K562 (cell line): ENCODE data around the gene TRIM24. TPM values are rescaled to one million over a fixed set of nuclear protein-coding genes. Genes with fewer than 3 reads are reported as not detected.

Experiments used
- BRF1 ChIP-seq: IDR thresholded peaks from 3 replicates; pipeline ENCODE4 v1.6.1; 2011; ENCODE audit warnings: borderline replicate concordance, mild to moderate bottlenecking; ENCODE audit not compliant: insufficient read length; ENCODE audit errors: extremely low read depth
- E2F5 ChIP-seq: sonication (generic); formaldehyde crosslinking; IDR thresholded peaks from 2 replicates; pipeline ENCODE4 v1.8.0; 2022; ENCODE audit warnings: mild to moderate bottlenecking, missing genetic modification reagents
- ERF ChIP-seq: fragments of 450-650 bp; formaldehyde crosslinking; IDR thresholded peaks from 2 replicates; pipeline ENCODE4 v1.4.0; 2020; ENCODE audit warnings: mild to moderate bottlenecking, mixed read lengths
- FOS ChIP-seq: IDR thresholded peaks from 3 replicates; pipeline ENCODE4 v1.6.1; 2011; ENCODE audit not compliant: insufficient read length; ENCODE audit errors: extremely low read depth
- FOSL1 ChIP-seq: fragments of 200-800 bp; sonication (Bioruptor generic); conservative IDR thresholded peaks from 2 replicates; pipeline ENCODE4 v1.6.1; 2016; ENCODE audit warnings: missing genetic modification characterization, missing compliant biosample characterization
- FOXA3 ChIP-seq, 2 experiments: fragments of 450-650 bp in 1 of 2; sonication (generic) in 1 of 2; formaldehyde crosslinking; IDR thresholded peaks in 1 of 2; conservative IDR thresholded peaks in 1 of 2; 2 replicates each; pipeline versions ENCODE4 v1.4.0 to v1.8.0; 2020 to 2022; ENCODE audit warnings: mild to moderate bottlenecking in 2 of 2, missing genetic modification reagents in 1 of 2
- FOXK2 ChIP-seq, 2 experiments: fragments of 450-650 bp; IDR thresholded peaks in 1 of 2; conservative IDR thresholded peaks in 1 of 2; 2 replicates each; pipeline ENCODE4 v1.6.1; 2016; ENCODE audit warnings: low read depth in 2 of 2, mild to moderate bottlenecking in 1 of 2
- NFATC3 ChIP-seq: fragments of 450-650 bp; IDR thresholded peaks from 2 replicates; pipeline ENCODE4 v1.6.1; 2017; ENCODE audit warnings: mild to moderate bottlenecking
- POLR2G ChIP-seq: fragments of 200-400 bp; formaldehyde crosslinking; IDR thresholded peaks from 2 replicates; pipeline ENCODE4 v1.6.1; 2017; ENCODE audit warnings: low read depth, mild to moderate bottlenecking, antibody characterized with exemption, low read length, moderate library complexity
- PPARD ChIP-seq: fragments of 250-450 bp; sonication (Bioruptor Pico); IDR thresholded peaks from 2 replicates; pipeline ENCODE4 v1.8.0; 2022; ENCODE audit warnings: inconsistent platforms, mild to moderate bottlenecking, moderate library complexity
- RBM25 ChIP-seq: fragments of 200-400 bp; formaldehyde crosslinking; IDR thresholded peaks from 2 replicates; pipeline ENCODE4 v1.6.1; 2018; ENCODE audit warnings: low read length, low read depth, moderate library complexity; ENCODE audit not compliant: severe bottlenecking
- TBL1XR1 ChIP-seq, 2 experiments: IDR thresholded peaks; 2 replicates each; pipeline ENCODE4 v1.6.1; 2012; ENCODE audit warnings: improper control_type of control experiment in 2 of 2, low read length in 2 of 2, mild to moderate bottlenecking in 1 of 2
- TCF7L2 ChIP-seq: fragments of 150-350 bp; IDR thresholded peaks from 2 replicates; pipeline ENCODE4 v1.6.1; 2016; ENCODE audit warnings: low read depth, mild to moderate bottlenecking, low read length, moderate library complexity
- TEAD4 ChIP-seq, 2 experiments: sonication (generic) in 1 of 2; formaldehyde crosslinking in 1 of 2; IDR thresholded peaks; 2 replicates each; pipeline versions ENCODE4 v1.6.1 to v1.8.0; 2012 to 2022; ENCODE audit warnings: borderline replicate concordance in 1 of 2, inconsistent platforms in 1 of 2, low read length in 1 of 2, mild to moderate bottlenecking in 1 of 2, missing genetic modification reagents in 1 of 2
- TOE1 ChIP-seq, 2 experiments: fragments of 450-650 bp in 1 of 2; sonication (generic) in 1 of 2; formaldehyde crosslinking in 1 of 2; IDR thresholded peaks; 2 replicates each; pipeline versions ENCODE4 v1.7.1 to v1.8.0; 2016 to 2022; ENCODE audit warnings: borderline replicate concordance in 2 of 2, mild to moderate bottlenecking in 2 of 2, antibody characterized with exemption in 1 of 2, inconsistent platforms in 1 of 2, low read depth in 1 of 2, missing genetic modification reagents in 1 of 2, moderate library complexity in 1 of 2
- ZFP1 ChIP-seq: fragments of 450-650 bp; formaldehyde crosslinking; IDR thresholded peaks from 2 replicates; pipeline ENCODE4 v1.4.0; 2020; ENCODE audit warnings: mild to moderate bottlenecking, mixed read lengths
- ZFP30 ChIP-seq: fragments of 250-450 bp; sonication (Bioruptor Pico); IDR thresholded peaks from 2 replicates; pipeline ENCODE4 v1.8.0; 2022; ENCODE audit warnings: moderate library complexity, mild to moderate bottlenecking, inconsistent platforms, borderline replicate concordance
- ZNF12 ChIP-seq: sonication (generic); formaldehyde crosslinking; IDR thresholded peaks from 2 replicates; pipeline ENCODE4 v1.4.0; 2020; ENCODE audit warnings: mild to moderate bottlenecking, missing genetic modification reagents
- ZNF668 ChIP-seq: fragments of 250-450 bp; sonication (Bioruptor Pico); IDR thresholded peaks from 2 replicates; pipeline ENCODE4 v1.8.0; 2022; ENCODE audit warnings: mild to moderate bottlenecking, inconsistent platforms
- polyA plus RNA-seq, 8 experiments: library from polyadenylated mRNA; depleted of rRNA in 4 of 8; stranded (reverse) in 5 of 8; unstranded in 3 of 8; fragments of >200 nt; fragmentation: Nextera tagmentation in 2 of 8; fragmentation: Illumina TruSeq in 1 of 8; extraction: Ambion mirVana in 2 of 8; extraction: Trizol in 1 of 8; gene quantifications; 2 replicates each; pipeline versions ENCODE4 v1.2.1 to v1.2.3, GENCODE V29; 2011 to 2014; ENCODE audit warnings: inconsistent platforms in 1 of 8, missing spikeins in 1 of 8
- total RNA-seq, 7 experiments: library from RNA; depleted of rRNA in 6 of 7; stranded (reverse); fragments of >200 nt in 6 of 7; fragmentation: Illumina TruSeq in 2 of 7; extraction: Trizol in 2 of 7; gene quantifications; 2 replicates each; pipeline versions ENCODE4 v1.2.1 to v1.2.3, GENCODE V29; 2011 to 2021; ENCODE audit warnings: low replicate concordance in 1 of 7
- TF ChIP-seq, protein P1 (sequence below): sonication (generic); formaldehyde crosslinking; IDR thresholded peaks from 2 replicates; pipeline ENCODE4 v1.8.0; 2022; ENCODE audit warnings: mild to moderate bottlenecking, missing genetic modification reagents
- TF ChIP-seq, protein P2 (sequence below): fragments of 450-650 bp; conservative IDR thresholded peaks from 2 replicates; pipeline ENCODE4 v1.6.1; 2016; ENCODE audit warnings: missing genetic modification characterization, low read depth, mild to moderate bottlenecking, missing compliant biosample characterization, moderate library complexity

Gene TRIM24
- total and polyA plus RNA-seq, 9 of the 15 experiments (the other 6 are each of a cell fraction or from before 2014, with no cell fraction given), result 13.4 to 74.0 (median 41.7) TPM

DNA sequence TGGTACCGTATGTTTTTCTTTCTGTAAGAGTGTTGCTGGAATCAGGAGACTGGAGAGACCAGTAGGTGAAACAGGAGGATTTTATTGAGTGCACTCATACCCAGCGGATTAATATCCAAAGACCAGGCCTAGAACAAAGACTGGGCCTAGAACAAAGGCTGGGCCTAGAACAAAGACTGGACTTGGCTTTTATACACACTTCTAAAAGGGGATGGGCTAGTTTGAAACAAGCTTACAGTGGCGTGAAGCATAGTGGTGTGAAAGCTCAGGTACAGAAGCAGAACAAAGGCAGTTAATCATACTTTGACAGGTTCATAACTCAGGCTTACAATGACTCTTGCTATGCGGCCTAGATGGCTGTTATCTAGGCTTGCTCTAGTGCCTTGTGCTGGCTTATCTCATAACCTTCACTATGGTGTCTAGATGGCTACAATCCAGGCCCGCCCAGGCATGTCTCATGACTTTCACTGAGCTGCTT, 67.7 kb downstream of the TRIM24 start (continued):
- TF ChIP-seq, protein P1, sequence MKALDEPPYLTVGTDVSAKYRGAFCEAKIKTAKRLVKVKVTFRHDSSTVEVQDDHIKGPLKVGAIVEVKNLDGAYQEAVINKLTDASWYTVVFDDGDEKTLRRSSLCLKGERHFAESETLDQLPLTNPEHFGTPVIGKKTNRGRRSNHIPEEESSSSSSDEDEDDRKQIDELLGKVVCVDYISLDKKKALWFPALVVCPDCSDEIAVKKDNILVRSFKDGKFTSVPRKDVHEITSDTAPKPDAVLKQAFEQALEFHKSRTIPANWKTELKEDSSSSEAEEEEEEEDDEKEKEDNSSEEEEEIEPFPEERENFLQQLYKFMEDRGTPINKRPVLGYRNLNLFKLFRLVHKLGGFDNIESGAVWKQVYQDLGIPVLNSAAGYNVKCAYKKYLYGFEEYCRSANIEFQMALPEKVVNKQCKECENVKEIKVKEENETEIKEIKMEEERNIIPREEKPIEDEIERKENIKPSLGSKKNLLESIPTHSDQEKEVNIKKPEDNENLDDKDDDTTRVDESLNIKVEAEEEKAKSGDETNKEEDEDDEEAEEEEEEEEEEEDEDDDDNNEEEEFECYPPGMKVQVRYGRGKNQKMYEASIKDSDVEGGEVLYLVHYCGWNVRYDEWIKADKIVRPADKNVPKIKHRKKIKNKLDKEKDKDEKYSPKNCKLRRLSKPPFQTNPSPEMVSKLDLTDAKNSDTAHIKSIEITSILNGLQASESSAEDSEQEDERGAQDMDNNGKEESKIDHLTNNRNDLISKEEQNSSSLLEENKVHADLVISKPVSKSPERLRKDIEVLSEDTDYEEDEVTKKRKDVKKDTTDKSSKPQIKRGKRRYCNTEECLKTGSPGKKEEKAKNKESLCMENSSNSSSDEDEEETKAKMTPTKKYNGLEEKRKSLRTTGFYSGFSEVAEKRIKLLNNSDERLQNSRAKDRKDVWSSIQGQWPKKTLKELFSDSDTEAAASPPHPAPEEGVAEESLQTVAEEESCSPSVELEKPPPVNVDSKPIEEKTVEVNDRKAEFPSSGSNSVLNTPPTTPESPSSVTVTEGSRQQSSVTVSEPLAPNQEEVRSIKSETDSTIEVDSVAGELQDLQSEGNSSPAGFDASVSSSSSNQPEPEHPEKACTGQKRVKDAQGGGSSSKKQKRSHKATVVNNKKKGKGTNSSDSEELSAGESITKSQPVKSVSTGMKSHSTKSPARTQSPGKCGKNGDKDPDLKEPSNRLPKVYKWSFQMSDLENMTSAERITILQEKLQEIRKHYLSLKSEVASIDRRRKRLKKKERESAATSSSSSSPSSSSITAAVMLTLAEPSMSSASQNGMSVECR (CRISPR knock-in tag), result no peak
- TF ChIP-seq NFATC3 (peak; percentile 76; the same call in 1 of the 2 replicates), E2F5 (CRISPR knock-in tag) (peak; percentile 87), ZNF668 (no peak), FOSL1 (tag) (peak; percentile 66), TOE1 (IDR thresholded peaks at IDR 0.05; ENCODE audit: borderline replicate concordance) (peak; percentile 75), TOE1 (CRISPR knock-in tag; IDR thresholded peaks at IDR 0.05; ENCODE audit: borderline replicate concordance, low read depth) (no peak), PPARD (CRISPR knock-in tag) (no peak), ZFP1 (CRISPR knock-in tag) (peak; percentile 47; the same call in 1 of the 2 replicates), FOXK2 (conservative IDR thresholded peaks at IDR 0.05 in 1 of 2, IDR thresholded peaks at IDR 0.05 in 1 of 2; ENCODE audit: low read depth in 2 of 2) (peak in 1 of 2 experiments; percentile 60; a peak in 1 of 4 replicates), POLR2G (no peak), FOS (no peak), BRF1 (no peak), RBM25 (peak; percentile 4), TEAD4 (IDR thresholded peaks at IDR 0.05; ENCODE audit: low read length) (peak; percentile 77), TEAD4 (CRISPR knock-in tag; IDR thresholded peaks at IDR 0.05; ENCODE audit: borderline replicate concordance) (no peak), FOXA3 (CRISPR knock-in tag; conservative IDR thresholded peaks at IDR 0.05 in 1 of 2, IDR thresholded peaks at IDR 0.05 in 1 of 2) (0 out of 4 replicates have a peak, but pooled peaks of 1 of the 2 experiments have one; percentile 6), ZFP30 (CRISPR knock-in tag) (0 out of 2 replicates have a peak, but pooled peaks have one; percentile 65), TBL1XR1 (IDR thresholded peaks at IDR 0.05; ENCODE audit: low read length in 2 of 2) (0 out of 4 replicates have a peak, but pooled peaks of 1 of the 2 experiments have one; percentile 13), ZNF12 (CRISPR knock-in tag) (peak; percentile 80; the same call in 1 of the 2 replicates), TCF7L2 (0 out of 2 replicates have a peak, but pooled peaks have one; percentile 23), ERF (no peak)
- TF ChIP-seq, protein P2, sequence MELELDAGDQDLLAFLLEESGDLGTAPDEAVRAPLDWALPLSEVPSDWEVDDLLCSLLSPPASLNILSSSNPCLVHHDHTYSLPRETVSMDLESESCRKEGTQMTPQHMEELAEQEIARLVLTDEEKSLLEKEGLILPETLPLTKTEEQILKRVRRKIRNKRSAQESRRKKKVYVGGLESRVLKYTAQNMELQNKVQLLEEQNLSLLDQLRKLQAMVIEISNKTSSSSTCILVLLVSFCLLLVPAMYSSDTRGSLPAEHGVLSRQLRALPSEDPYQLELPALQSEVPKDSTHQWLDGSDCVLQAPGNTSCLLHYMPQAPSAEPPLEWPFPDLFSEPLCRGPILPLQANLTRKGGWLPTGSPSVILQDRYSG, result 0 out of 2 replicates have a peak, but pooled peaks have one; percentile 72
